ENCODE data around the gene TAF6. TPM values are rescaled to one million over a fixed set of nuclear protein-coding genes. Genes with fewer than 3 reads are reported as not detected.

TAF6 gene
- total RNA-seq, 1 donor from 2014 or later: 91.2 TPM

DNA sequence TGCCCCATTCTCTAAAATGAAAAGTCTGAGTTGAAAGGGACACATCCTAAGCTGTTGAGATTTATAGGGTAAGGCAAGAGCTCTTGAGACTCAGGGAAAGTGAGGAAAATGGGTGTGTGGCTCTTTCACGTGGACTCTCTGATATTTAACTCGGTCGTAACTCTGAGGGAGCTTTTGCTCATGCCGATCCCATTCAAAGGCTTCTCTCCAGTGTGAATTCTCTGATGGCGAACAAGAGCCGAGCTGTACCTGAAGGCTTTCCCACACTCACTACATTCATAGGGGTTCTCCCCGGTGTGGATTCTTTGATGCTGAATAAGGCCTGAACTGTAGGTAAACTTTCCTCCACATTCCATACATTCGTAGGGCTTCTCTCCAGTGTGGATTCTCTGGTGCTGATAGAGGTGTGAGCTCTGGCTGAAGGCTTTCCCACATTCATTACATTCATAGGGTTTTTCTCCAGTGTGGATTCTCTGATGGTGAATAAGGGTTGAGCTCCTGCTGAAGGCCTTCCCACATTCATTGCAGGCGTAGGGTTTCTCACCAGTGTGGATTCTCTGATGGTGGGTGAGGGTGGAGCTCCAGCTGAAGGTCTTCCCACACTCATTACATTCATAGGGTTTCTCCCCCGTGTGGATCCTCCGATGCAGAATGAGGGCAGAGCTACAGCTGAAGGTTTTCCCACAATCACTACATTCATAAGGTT is 48.0 kb downstream of the TAF6 start:
- TF ChIP-seq, protein P1, sequence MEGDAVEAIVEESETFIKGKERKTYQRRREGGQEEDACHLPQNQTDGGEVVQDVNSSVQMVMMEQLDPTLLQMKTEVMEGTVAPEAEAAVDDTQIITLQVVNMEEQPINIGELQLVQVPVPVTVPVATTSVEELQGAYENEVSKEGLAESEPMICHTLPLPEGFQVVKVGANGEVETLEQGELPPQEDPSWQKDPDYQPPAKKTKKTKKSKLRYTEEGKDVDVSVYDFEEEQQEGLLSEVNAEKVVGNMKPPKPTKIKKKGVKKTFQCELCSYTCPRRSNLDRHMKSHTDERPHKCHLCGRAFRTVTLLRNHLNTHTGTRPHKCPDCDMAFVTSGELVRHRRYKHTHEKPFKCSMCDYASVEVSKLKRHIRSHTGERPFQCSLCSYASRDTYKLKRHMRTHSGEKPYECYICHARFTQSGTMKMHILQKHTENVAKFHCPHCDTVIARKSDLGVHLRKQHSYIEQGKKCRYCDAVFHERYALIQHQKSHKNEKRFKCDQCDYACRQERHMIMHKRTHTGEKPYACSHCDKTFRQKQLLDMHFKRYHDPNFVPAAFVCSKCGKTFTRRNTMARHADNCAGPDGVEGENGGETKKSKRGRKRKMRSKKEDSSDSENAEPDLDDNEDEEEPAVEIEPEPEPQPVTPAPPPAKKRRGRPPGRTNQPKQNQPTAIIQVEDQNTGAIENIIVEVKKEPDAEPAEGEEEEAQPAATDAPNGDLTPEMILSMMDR (IDR thresholded peaks at IDR 0.05; ENCODE audit: unreplicated experiment): no peak
- no peaks in the 10 kb centered on the region for H3K27me3 Mint-ChIP-seq
- DNase-seq (ENCODE audit: low spot score, unreplicated experiment): no peak
- peaks cover 78% of the 10 kb centered on the region for H3K36me3 Mint-ChIP-seq (ENCODE audit: insufficient read depth)
- no peaks in the 10 kb centered on the region for H3K4me1 Mint-ChIP-seq (ENCODE audit: low read depth)
- peak overlapping the region; percentile 93 for H3K27ac Mint-ChIP-seq
- H3K4me3 Mint-ChIP-seq (ENCODE audit: low read depth): peak overlapping the region; percentile 21
- H3K9me3 Mint-ChIP-seq (ENCODE audit: low read depth): peaks cover 49% of the 10 kb centered on the region

DNA sequence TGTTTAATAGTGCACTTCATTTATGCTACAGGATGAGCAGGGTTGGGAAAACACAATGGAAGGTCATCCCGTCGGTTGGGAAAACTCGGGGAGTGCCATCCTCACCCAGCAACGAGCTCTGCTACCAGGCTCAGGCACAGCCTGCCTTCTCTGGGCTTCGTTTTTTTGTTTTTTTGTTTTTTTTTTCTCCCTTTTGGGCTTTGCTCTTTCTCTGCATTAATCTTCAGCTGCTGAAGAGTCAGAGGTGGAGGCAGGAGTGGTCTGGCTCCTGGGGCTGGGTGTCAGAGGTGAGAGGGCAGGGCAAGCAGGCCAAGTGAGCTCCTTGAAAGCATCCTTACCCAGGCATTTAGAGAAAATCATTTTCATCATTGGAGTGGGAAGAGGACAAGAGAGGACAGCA is 49.2 kb downstream of the TAF6 start:
- TF ChIP-seq, protein P1 (IDR thresholded peaks at IDR 0.05; ENCODE audit: unreplicated experiment): no peak
- no peak for DNase-seq (ENCODE audit: low spot score, unreplicated experiment)
- no peaks in the 10 kb centered on the region for H3K27me3 Mint-ChIP-seq
- no peak overlapping the region for H3K4me3 Mint-ChIP-seq (ENCODE audit: low read depth)
- H3K27ac Mint-ChIP-seq: peak overlapping the region; percentile 89
- H3K36me3 Mint-ChIP-seq (ENCODE audit: insufficient read depth): peaks cover 76% of the 10 kb centered on the region
- peaks cover 39% of the 10 kb centered on the region for H3K9me3 Mint-ChIP-seq (ENCODE audit: low read depth)
- H3K4me1 Mint-ChIP-seq (ENCODE audit: low read depth): peaks cover 2% of the 10 kb centered on the region

DNA sequence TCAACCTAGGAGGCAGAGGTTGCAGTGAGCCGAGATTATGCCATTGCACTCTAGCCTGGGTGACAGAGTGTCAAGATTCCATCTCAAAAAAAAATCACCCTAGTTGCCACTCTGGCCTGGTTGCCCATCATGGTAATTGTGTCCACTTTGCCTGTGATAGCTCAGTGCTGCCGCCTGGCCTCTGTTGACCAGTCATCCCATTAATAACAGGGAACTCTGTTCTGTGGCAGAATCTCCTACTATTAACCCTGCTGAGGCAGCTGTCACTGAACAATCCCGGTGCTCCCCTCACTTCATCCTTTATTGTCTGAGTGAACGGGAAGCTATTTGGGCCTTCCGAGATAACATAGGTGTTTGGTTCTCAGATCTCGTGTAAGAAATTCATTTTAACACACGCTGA is 52.2 kb downstream of the TAF6 start:
- H3K27ac Mint-ChIP-seq: peak overlapping the region; percentile 69
- H3K4me3 Mint-ChIP-seq (ENCODE audit: low read depth): no peak overlapping the region
- H3K4me1 Mint-ChIP-seq (ENCODE audit: low read depth): peaks cover 2% of the 10 kb centered on the region
- peaks cover 67% of the 10 kb centered on the region for H3K36me3 Mint-ChIP-seq (ENCODE audit: insufficient read depth)
- H3K9me3 Mint-ChIP-seq (ENCODE audit: low read depth): peaks cover 29% of the 10 kb centered on the region
- no peak for DNase-seq (ENCODE audit: low spot score, unreplicated experiment)
- TF ChIP-seq, protein P1 (IDR thresholded peaks at IDR 0.05; ENCODE audit: unreplicated experiment): no peak
- no peaks in the 10 kb centered on the region for H3K27me3 Mint-ChIP-seq

DNA sequence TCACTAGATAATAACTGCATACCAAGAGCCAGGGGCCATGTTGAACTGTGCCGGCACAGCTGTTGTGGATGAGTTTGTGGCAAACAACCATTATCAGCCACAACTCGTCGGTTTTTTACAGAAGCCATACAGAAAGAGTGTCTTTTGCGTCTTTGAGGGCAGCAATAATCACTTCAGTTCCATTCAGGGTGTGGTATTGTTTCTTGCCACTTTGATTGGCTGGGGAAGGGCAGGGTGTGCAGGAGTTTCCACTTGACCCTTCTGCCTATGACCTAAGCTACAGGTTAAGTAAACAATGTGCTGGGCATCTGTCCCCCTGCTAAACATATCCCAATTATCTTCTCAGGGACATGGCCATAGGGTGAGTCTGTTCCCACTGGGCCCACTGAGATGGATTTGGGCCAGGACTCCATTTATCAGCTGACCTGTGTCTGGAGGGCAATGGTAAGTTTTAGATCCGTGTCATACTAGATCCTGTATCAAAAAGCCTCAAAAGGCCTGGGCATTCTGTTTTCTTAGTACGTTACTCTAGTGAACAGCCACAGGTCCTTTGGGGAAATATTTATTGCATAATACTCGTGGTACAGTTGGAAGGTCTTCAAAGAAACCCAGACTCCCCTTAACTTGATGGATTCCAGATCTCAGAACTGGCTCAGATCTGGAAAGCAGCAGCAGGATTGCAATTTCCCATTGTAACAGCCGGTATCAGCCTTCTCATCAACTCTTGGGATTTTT is 53.5 kb downstream of the TAF6 start:
- no peak for DNase-seq (ENCODE audit: low spot score, unreplicated experiment)

DNA sequence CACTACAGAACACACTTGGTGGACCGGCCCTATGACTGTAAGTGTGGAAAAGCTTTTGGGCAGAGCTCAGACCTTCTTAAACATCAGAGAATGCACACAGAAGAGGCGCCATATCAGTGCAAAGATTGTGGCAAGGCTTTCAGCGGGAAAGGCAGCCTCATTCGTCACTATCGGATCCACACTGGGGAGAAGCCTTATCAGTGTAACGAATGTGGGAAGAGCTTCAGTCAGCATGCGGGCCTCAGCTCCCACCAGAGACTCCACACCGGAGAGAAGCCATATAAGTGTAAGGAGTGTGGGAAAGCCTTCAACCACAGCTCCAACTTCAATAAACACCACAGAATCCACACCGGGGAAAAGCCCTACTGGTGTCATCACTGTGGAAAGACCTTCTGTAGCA is 55.0 kb downstream of the TAF6 start:
- Mint-ChIP-seq H3K4me1 (ENCODE audit: low read depth) (peaks cover 2% of the 10 kb centered on the region), H3K27ac (no peak overlapping the region), H3K9me3 (ENCODE audit: low read depth) (peaks cover 9% of the 10 kb centered on the region), H3K4me3 (ENCODE audit: low read depth) (no peak overlapping the region), H3K27me3 (no peaks in the 10 kb centered on the region), H3K36me3 (ENCODE audit: insufficient read depth) (peaks cover 56% of the 10 kb centered on the region)
- TF ChIP-seq, protein P1 (IDR thresholded peaks at IDR 0.05; ENCODE audit: unreplicated experiment): no peak
- DNase-seq (ENCODE audit: low spot score, unreplicated experiment): no peak

More for the DNA sequence above, 53.5 kb downstream of the TAF6 start:
- Mint-ChIP-seq H3K27me3 (no peaks in the 10 kb centered on the region), H3K4me3 (ENCODE audit: low read depth) (no peak overlapping the region), H3K27ac (peak overlapping the region; percentile 45), H3K9me3 (ENCODE audit: low read depth) (peaks cover 16% of the 10 kb centered on the region), H3K36me3 (ENCODE audit: insufficient read depth) (peaks cover 64% of the 10 kb centered on the region), H3K4me1 (ENCODE audit: low read depth) (peaks cover 2% of the 10 kb centered on the region)
- TF ChIP-seq, protein P1 (IDR thresholded peaks at IDR 0.05; ENCODE audit: unreplicated experiment): no peak

All from progenitor cell of endocrine pancreas (in vitro differentiated cells).